NCI-H1694 (cell line): ENCODE measurements around the gene TFAP2A.

Source experiments
- DNase-seq: peaks from one replicate; lab custom pipeline; 2025; lab: John Stamatoyannopoulos, UW

The TFAP2A gene

DNA sequence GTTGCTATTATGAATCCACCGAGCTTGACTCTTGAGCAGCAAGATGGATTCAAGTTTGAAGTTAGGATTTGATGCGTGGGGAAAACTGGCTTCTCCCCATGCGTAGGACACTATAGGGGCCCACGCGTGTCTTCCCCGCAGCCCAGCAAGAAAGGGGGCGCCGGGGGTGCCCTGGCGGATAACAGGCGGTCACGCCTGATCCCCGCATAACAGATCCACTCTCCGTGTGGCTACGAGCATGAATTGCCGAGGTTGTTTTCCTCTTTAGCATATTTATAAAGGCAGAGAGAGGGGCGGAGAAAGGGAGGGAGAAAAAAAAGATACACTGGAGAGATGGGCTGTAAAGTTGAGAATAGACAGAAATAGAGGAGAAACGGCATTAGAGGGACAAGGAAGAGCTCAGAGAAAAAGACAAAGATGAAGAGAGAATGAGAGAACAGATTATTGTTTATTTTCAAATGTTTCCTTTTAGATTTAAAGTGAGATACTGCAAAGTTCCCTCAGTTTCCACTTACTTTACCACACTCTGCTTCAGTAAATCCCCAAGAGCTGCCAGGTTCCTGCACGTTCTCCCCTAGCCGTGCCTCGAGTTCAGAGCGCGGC, 32.0 kb downstream of the TFAP2A start:
- no peak for DNase-seq

DNA sequence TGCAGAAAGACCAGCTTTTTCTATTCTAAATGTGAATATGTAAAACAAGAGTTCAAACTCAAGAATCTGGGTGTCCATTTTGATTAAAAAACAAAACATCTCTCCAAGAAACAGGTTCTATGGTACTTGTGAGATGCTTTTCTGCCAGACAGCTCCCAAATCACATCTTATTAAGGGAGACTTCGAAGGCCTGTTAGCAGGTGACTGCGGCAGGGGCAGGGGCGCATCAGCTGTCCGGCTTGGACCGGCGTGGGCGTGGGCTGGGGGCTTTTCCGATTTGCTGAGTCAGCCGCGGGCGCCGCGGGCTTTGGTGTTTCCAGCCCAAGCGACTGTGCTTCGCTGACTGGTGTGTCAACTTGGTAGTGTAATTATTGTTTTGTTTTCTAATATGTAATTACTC, 32.6 kb downstream of the TFAP2A start:
- no peak for DNase-seq

GRCh38 chr6:10381830-10382208, 33.1 kb downstream of the TFAP2A start:
- no peak for DNase-seq

DNA sequence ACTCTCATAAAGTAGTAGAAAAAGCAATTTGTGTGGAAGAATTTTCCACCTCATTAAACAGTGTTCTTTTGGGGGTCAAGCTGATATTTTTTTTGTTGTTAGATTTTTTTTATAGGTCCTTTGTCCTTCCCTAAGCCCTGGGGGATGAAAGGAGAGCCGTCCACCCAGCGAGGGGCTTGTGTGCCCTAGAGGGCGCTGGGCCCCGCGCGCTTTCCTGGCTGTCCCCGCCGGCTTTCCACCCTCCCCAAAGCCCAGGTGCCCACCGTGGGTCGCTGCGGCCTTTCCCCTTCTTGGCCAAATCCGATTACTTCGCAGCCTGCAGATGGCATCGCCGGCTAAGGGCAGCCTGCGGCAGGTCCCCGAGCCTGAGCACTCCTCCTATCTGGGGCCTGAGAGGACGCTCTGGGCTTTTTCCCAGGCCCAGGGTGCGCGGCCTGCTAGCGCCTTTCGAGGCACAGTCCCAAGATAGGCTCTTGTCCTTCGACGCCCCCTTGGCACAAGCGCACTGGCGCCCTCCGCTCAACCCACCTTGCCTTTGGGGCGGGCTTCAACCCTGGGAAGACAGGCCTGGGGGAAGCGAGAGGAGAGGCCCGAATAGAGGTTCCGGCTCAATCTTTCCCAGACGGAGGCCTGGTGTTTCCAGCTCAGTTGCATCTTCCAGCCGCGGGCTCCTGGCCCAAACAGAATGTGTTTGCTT, 33.6 kb downstream of the TFAP2A start:
- DNase-seq, result no peak

GRCh38 chr6:10375391-10375969, 39.4 kb downstream of the TFAP2A start:
- no peak for DNase-seq

- DNase-seq, result no peak
These were observed 41.1 kb downstream of the TFAP2A start for GRCh38 chr6:10373642-10374359.

DNA sequence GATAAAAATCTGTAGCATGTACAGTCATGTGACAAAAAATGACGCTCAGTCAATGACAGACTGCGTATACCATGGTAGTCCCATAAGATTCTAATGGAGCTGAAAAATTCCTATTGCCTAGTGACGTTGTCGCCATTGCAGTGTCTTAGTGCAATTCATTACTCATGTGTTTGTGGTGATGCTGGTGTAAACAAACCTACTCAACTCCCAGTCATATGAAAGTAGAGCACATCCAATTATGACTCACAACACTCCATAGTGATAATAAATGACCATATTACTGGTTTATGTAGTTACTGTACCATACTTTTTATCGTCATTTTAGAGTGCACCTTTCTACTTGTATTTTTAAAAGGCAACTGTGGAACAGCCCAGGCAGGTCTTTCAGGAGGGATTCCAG, 45.0 kb downstream of the TFAP2A start:
- no peak for DNase-seq

GRCh38 chr6:10368861-10369260, 46.0 kb downstream of the TFAP2A start:
- DNase-seq, result no peak

DNA sequence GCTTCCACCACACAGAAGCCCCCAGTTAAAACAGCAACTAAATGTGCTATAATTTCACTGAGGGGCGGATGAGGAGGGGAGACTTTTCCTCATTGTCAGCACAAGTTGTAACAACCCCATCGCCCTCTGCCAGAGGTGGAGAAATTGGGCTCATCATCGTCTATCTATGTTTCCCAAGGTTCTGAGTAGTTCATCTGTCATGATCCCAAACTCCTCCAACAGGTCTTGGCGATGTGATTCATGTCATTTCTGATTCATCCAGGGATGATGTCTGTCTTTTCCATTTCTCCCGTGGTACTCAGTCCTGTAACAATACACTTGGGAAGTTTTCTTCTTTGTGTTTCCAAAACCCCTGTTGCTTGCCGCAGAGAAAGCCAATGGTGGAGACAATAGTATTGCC, 51.0 kb downstream of the TFAP2A start:
- no peak for DNase-seq

- DNase-seq, result no peak
These were observed 52.6 kb downstream of the TFAP2A start for GRCh38 chr6:10362300-10362699.

DNA sequence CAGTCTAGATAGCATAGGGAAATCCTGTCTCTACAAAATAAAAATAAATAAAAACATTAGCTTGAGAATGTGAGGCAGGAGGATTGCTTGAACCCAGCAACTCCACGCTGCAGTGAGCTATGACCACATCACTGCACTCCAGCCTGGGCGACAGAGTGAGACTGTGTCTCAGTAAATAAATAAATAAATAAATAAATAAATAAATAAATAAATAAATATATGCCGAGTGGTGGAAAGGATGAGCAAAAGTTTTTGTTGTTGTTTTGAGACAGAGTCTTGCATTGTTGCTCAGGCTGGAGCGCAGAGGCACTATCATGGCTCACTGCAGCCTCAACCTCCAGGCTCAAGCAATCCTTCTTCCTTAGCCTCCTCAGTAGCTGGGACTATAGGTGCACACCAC, 53.4 kb downstream of the TFAP2A start:
- DNase-seq, result no peak

DNA sequence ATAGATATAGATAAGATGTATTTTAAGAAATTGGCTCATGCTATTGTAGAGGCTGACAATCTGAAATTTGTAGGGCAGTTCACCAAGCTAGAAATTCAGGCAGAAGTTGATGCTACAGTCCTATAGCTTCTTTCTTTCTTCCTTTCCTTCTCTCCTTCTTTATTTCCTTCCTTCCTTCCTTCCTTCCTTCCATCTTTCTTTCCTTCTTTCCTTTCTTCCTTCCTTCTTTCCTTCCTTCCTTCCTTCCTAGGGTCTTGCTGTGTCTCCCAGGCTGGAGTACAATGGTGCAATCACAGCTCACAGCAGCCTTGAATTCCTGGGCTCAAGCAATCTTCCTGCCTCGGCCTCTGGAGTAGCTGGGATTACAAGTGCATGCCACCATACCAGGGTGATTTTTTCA, 55.3 kb downstream of the TFAP2A start:
- DNase-seq, result no peak

GRCh38 chr6:10355115-10355702, 59.7 kb downstream of the TFAP2A start:
- DNase-seq, result no peak

GRCh38 chr6:10351791-10352190, 63.1 kb downstream of the TFAP2A start:
- DNase-seq, result no peak

DNA sequence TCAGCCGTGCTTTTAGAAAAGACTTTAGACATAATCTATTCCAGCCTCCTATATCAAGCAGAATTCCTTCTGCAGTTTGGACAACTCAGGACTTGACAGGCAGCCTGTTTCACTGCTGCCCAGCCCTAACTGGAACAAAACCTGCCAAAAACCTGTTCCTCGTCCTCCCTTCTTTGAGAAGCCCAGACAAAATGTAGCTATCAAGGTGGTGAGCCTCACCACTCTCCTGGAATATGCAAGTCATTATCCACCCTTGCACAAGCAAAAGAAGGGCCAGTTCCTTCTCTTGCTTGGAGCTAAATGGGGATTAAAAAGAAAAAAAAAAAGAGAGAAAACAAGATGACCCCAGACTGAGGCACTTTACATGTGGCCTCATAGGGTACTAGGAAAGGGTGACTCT, 64.2 kb downstream of the TFAP2A start:
- DNase-seq, result no peak

GRCh38 chr6:10347561-10348327, 67.1 kb downstream of the TFAP2A start:
- no peak for DNase-seq
